ENCODE measurements around the gene SENP3.

Gene SENP3

GRCh38 chr17:7557775-7558543 is 3.8 kb upstream of the SENP3 start (continued):
- TF ChIP-seq ZNF280C (tag by site-specific recombination; IDR thresholded peaks at IDR 0.05): no peak
- no peak for TF ChIP-seq ZNF112 (tag by site-specific recombination; IDR thresholded peaks at IDR 0.05)
- no peak for TF ChIP-seq ZBTB17 (tag by site-specific recombination; IDR thresholded peaks at IDR 0.05)
- TF ChIP-seq, protein P1, sequence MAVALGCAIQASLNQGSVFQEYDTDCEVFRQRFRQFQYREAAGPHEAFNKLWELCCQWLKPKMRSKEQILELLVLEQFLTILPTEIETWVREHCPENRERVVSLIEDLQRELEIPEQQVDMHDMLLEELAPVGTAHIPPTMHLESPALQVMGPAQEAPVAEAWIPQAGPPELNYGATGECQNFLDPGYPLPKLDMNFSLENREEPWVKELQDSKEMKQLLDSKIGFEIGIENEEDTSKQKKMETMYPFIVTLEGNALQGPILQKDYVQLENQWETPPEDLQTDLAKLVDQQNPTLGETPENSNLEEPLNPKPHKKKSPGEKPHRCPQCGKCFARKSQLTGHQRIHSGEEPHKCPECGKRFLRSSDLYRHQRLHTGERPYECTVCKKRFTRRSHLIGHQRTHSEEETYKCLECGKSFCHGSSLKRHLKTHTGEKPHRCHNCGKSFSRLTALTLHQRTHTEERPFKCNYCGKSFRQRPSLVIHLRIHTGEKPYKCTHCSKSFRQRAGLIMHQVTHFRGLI (tag by site-specific recombination; IDR thresholded peaks at IDR 0.05): no peak
- no peak for TF ChIP-seq ZSCAN16 (tag by site-specific recombination; IDR thresholded peaks at IDR 0.05)
- no peak for TF ChIP-seq ZNF433 (tag by site-specific recombination; IDR thresholded peaks at IDR 0.05; ENCODE audit: low read depth)
- no peak for TF ChIP-seq ZNF157 (tag by site-specific recombination; IDR thresholded peaks at IDR 0.05)
- no peak for TF ChIP-seq ZSCAN18 (tag by site-specific recombination; IDR thresholded peaks at IDR 0.05)
- no peak for TF ChIP-seq ZNF529 (tag by site-specific recombination; IDR thresholded peaks at IDR 0.05; ENCODE audit: insufficient replicate concordance)
- TF ChIP-seq, protein P2, sequence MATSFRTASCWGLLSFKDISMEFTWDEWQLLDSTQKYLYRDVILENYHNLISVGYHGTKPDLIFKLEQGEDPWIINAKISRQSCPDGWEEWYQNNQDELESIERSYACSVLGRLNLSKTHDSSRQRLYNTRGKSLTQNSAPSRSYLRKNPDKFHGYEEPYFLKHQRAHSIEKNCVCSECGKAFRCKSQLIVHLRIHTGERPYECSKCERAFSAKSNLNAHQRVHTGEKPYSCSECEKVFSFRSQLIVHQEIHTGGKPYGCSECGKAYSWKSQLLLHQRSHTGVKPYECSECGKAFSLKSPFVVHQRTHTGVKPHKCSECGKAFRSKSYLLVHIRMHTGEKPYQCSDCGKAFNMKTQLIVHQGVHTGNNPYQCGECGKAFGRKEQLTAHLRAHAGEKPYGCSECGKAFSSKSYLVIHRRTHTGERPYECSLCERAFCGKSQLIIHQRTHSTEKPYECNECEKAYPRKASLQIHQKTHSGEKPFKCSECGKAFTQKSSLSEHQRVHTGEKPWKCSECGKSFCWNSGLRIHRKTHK (tag by site-specific recombination; IDR thresholded peaks at IDR 0.05): no peak
- no peak for TF ChIP-seq ZNF391 (tag by site-specific recombination; IDR thresholded peaks at IDR 0.05; ENCODE audit: borderline replicate concordance, low read depth)
- no peak for TF ChIP-seq ZNF248 (tag by site-specific recombination; IDR thresholded peaks at IDR 0.05)
- TF ChIP-seq KLF16 (tag by site-specific recombination; IDR thresholded peaks at IDR 0.05): no peak
- no peak for TF ChIP-seq YY1 (tag by site-specific recombination; IDR thresholded peaks at IDR 0.05)
- TF ChIP-seq ZNF791 (tag by site-specific recombination; IDR thresholded peaks at IDR 0.05): no peak
- no peak for TF ChIP-seq SALL2 (tag by site-specific recombination; IDR thresholded peaks at IDR 0.05; ENCODE audit: borderline replicate concordance)
- peak; percentile 30; the same call in 1 of the 2 replicates for TF ChIP-seq PATZ1 (tag by site-specific recombination; IDR thresholded peaks at IDR 0.05)
- TF ChIP-seq ZNF521 (tag by site-specific recombination; IDR thresholded peaks at IDR 0.05): no peak
- TF ChIP-seq ZNF645 (tag by site-specific recombination; IDR thresholded peaks at IDR 0.05): no peak
- TF ChIP-seq TRIM28 (IDR thresholded peaks at IDR 0.05; ENCODE audit: borderline replicate concordance, low read length): no peak
- TF ChIP-seq HOXC10 (CRISPR knock-in tag; IDR thresholded peaks at IDR 0.05): no peak
- no peak for TF ChIP-seq ZNF366 (tag by site-specific recombination; conservative IDR thresholded peaks at IDR 0.05)
- no peak for TF ChIP-seq ZBTB21 (tag by site-specific recombination; IDR thresholded peaks at IDR 0.05)
- no peak for TF ChIP-seq GLI4 (tag by site-specific recombination; IDR thresholded peaks at IDR 0.05)
- no peak for TF ChIP-seq ZNF175 (tag by site-specific recombination; IDR thresholded peaks at IDR 0.05)
- TF ChIP-seq ZNF624 (tag by site-specific recombination; IDR thresholded peaks at IDR 0.05): no peak
- TF ChIP-seq, protein P3, sequence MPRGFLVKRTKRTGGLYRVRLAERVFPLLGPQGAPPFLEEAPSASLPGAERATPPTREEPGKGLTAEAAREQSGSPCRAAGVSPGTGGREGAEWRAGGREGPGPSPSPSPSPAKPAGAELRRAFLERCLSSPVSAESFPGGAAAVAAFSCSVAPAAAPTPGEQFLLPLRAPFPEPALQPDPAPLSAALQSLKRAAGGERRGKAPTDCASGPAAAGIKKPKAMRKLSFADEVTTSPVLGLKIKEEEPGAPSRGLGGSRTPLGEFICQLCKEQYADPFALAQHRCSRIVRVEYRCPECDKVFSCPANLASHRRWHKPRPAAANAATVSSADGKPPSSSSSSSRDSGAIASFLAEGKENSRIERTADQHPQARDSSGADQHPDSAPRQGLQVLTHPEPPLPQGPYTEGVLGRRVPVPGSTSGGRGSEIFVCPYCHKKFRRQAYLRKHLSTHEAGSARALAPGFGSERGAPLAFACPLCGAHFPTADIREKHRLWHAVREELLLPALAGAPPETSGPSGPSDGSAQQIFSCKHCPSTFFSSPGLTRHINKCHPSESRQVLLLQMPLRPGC (tag by site-specific recombination; IDR thresholded peaks at IDR 0.05): no peak
- TF ChIP-seq ZNF837 (tag by site-specific recombination; IDR thresholded peaks at IDR 0.05): no peak

All from HEK293 (cell line).